HT1080 (cell line): ENCODE results near the gene EIF3K. TPM values are rescaled to one million over a fixed set of nuclear protein-coding genes. Genes with fewer than 3 reads are reported as not detected.
A peak's percentile ranks its signal among the peaks of the same experiment; 100 is the strongest.

ENCODE experiments used
- DNase-seq: peaks from one replicate; pipeline ENCODE4 v3.0.0-alpha.2; 2015; ENCODE audit warnings: low read depth
- total RNA-seq: library from RNA; depleted of rRNA; stranded (reverse); fragments of >200 nt; shearing (Covaris generic); gene quantifications from 2 replicates; pipeline ENCODE4 v1.2.3, GENCODE V29; 2014

Gene EIF3K
- total RNA-seq, 1 experiment from 2014 or later, result 564 TPM

GRCh38 chr19:38649305-38650171, 30.6 kb downstream of the EIF3K start:
- DNase-seq, result peak; percentile 62

GRCh38 chr19:38650172-38650775, 31.3 kb downstream of the EIF3K start:
- DNase-seq, result no peak

- DNase-seq, result peak; percentile 86
Measured at GRCh38 chr19:38650911-38651584, 32.1 kb downstream of the EIF3K start.

GRCh38 chr19:38653028-38653571, 34.1 kb downstream of the EIF3K start:
- DNase-seq, result no peak

GRCh38 chr19:38654628-38655055, 35.7 kb downstream of the EIF3K start:
- DNase-seq, result no peak

- DNase-seq, result peak; percentile 62
Measured at GRCh38 chr19:38655148-38655824, 36.3 kb downstream of the EIF3K start.

- peak; percentile 80 for DNase-seq
Measured at GRCh38 chr19:38656171-38656981, 37.4 kb downstream of the EIF3K start.

GRCh38 chr19:38657633-38658222, 38.7 kb downstream of the EIF3K start:
- peak; percentile 94 for DNase-seq

GRCh38 chr19:38658462-38659306, 39.7 kb downstream of the EIF3K start:
- DNase-seq, result peak; percentile 98

- no peak for DNase-seq
Measured at GRCh38 chr19:38660724-38661123, 41.7 kb downstream of the EIF3K start.

- DNase-seq, result no peak
Measured at GRCh38 chr19:38661136-38661535, 42.1 kb downstream of the EIF3K start.

GRCh38 chr19:38661996-38662395, 43.0 kb downstream of the EIF3K start:
- no peak for DNase-seq

GRCh38 chr19:38662537-38663155, 43.7 kb downstream of the EIF3K start:
- DNase-seq, result no peak

GRCh38 chr19:38663156-38663651, 44.2 kb downstream of the EIF3K start:
- no peak for DNase-seq

- DNase-seq, result no peak
Measured at GRCh38 chr19:38663957-38664502, 45.0 kb downstream of the EIF3K start.

- DNase-seq, result no peak
Measured at GRCh38 chr19:38664503-38665211, 45.7 kb downstream of the EIF3K start.

GRCh38 chr19:38665219-38665931, 46.4 kb downstream of the EIF3K start:
- no peak for DNase-seq
